HEK293 (cell line): ENCODE data around the gene MUC5AC.

ENCODE experiments used
- CTCF ChIA-PET: fragments of 350-600 bp; formaldehyde crosslinking; extraction: SDS; loops from one replicate; lab custom pipeline; 2021; ENCODE audit warnings: antibody characterized with exemption; lab: Yijun Ruan, JAX
- POLR2A ChIA-PET: fragments of 300-600 bp; formaldehyde crosslinking; extraction: SDS; loops from one replicate; lab custom pipeline; 2020; ENCODE audit warnings: antibody characterized with exemption, inconsistent platforms; lab: Yijun Ruan, JAX
- H3K27ac ChIP-seq: fragments of 200-500 bp; sonication (Bioruptor generic); 2 replicates; pipeline ENCODE4 v1.5.1; 2014; ENCODE audit warnings: low read depth, low read length, control low read depth, inconsistent platforms; ENCODE audit errors: extremely low read depth
- H3K36me3 ChIP-seq, 2 experiments: fragments of 200-500 bp in 1 of 2; sonication (Bioruptor generic) in 1 of 2; 1 replicate in 1 of 2; 2 replicates in 1 of 2; pipeline ENCODE4 v1.5.1; 2014 to 2017; ENCODE audit warnings: inconsistent platforms in 2 of 2, low read length in 2 of 2; ENCODE audit not compliant: control insufficient read depth in 2 of 2, insufficient read depth in 1 of 2
- H3K4me1 ChIP-seq: fragments of 200-500 bp; sonication (Bioruptor generic); 2 replicates; pipeline ENCODE4 v1.5.1; 2014; ENCODE audit warnings: mild to moderate bottlenecking, low read length, inconsistent platforms; ENCODE audit not compliant: control insufficient read depth, insufficient read depth
- H3K4me3 ChIP-seq: 2 replicates; pipeline ENCODE4 v1.5.1; 2011; ENCODE audit warnings: low read depth, mild to moderate bottlenecking, control low read depth, low read length, moderate library complexity
- H3K9me3 ChIP-seq: fragments of 200-500 bp; sonication (Bioruptor generic); 2 replicates; pipeline ENCODE4 v1.5.1; 2014; ENCODE audit warnings: low read depth, low read length, inconsistent platforms; ENCODE audit not compliant: control insufficient read depth, insufficient read depth
- GLIS1 ChIP-seq: fragments of 450-650 bp; formaldehyde crosslinking; IDR thresholded peaks from 2 replicates; pipeline ENCODE4 v1.5.1; 2016; ENCODE audit warnings: missing biosample characterization, missing genetic modification characterization
- HOXC10 ChIP-seq: sonication (generic); formaldehyde crosslinking; IDR thresholded peaks from 2 replicates; pipeline ENCODE4 v1.8.1; 2023; ENCODE audit warnings: mild to moderate bottlenecking, missing genetic modification reagents
- IKZF3 ChIP-seq: fragments of 450-650 bp; IDR thresholded peaks from 2 replicates; pipeline ENCODE4 v1.5.0; 2018; ENCODE audit warnings: missing biosample characterization, mild to moderate bottlenecking, missing genetic modification characterization, moderate library complexity
- KLF10 ChIP-seq: fragments of 450-650 bp; IDR thresholded peaks from 2 replicates; pipeline ENCODE4 v1.5.1; 2018; ENCODE audit warnings: missing biosample characterization, mild to moderate bottlenecking, missing genetic modification characterization
- KLF8 ChIP-seq: fragments of 450-650 bp; formaldehyde crosslinking; IDR thresholded peaks from 2 replicates; pipeline ENCODE4 v1.5.1; 2016; ENCODE audit warnings: missing biosample characterization, missing genetic modification characterization
- SP3 ChIP-seq: fragments of 450-650 bp; formaldehyde crosslinking; IDR thresholded peaks from 2 replicates; pipeline ENCODE4 v1.5.1; 2016; ENCODE audit warnings: missing biosample characterization, missing genetic modification characterization
- ZNF114 ChIP-seq: fragments of 450-650 bp; formaldehyde crosslinking; IDR thresholded peaks from 2 replicates; pipeline ENCODE4 v1.5.0; 2017; ENCODE audit warnings: missing biosample characterization, missing genetic modification characterization
- ZNF211 ChIP-seq: fragments of 450-650 bp; formaldehyde crosslinking; IDR thresholded peaks from 2 replicates; pipeline ENCODE4 v1.5.1; 2016; ENCODE audit warnings: low read depth, missing biosample characterization, missing genetic modification characterization
- ZNF24 ChIP-seq: fragments of 450-650 bp; formaldehyde crosslinking; IDR thresholded peaks from 2 replicates; pipeline ENCODE4 v1.5.1; 2016; ENCODE audit warnings: missing biosample characterization, missing genetic modification characterization
- ZNF248 ChIP-seq: fragments of 450-650 bp; formaldehyde crosslinking; IDR thresholded peaks from 2 replicates; pipeline ENCODE4 v1.5.1; 2017; ENCODE audit warnings: missing biosample characterization, missing genetic modification characterization
- ZNF366 ChIP-seq: fragments of 450-650 bp; formaldehyde crosslinking; conservative IDR thresholded peaks from 2 replicates; pipeline ENCODE4 v1.5.1; 2016; ENCODE audit warnings: missing biosample characterization, missing genetic modification characterization
- ZNF48 ChIP-seq: fragments of 450-650 bp; formaldehyde crosslinking; IDR thresholded peaks from 2 replicates; pipeline ENCODE4 v1.5.1; 2016; ENCODE audit warnings: missing biosample characterization, missing genetic modification characterization
- ZNF501 ChIP-seq: fragments of 450-650 bp; formaldehyde crosslinking; IDR thresholded peaks from 2 replicates; pipeline ENCODE4 v1.5.1; 2016; ENCODE audit warnings: missing biosample characterization, missing genetic modification characterization
- ZNF510 ChIP-seq: fragments of 450-650 bp; formaldehyde crosslinking; IDR thresholded peaks from 2 replicates; pipeline ENCODE4 v1.5.1; 2018; ENCODE audit warnings: mild to moderate bottlenecking, missing genetic modification characterization, missing biosample characterization; ENCODE audit not compliant: insufficient replicate concordance
- ZNF514 ChIP-seq: fragments of 450-650 bp; formaldehyde crosslinking; IDR thresholded peaks from 2 replicates; pipeline ENCODE4 v1.5.1; 2016; ENCODE audit warnings: missing biosample characterization, missing genetic modification characterization
- ZNF585B ChIP-seq: fragments of 450-650 bp; formaldehyde crosslinking; IDR thresholded peaks from 2 replicates; pipeline ENCODE4 v1.5.1; 2016; ENCODE audit warnings: missing biosample characterization, missing genetic modification characterization
- ZNF837 ChIP-seq: fragments of 450-650 bp; formaldehyde crosslinking; IDR thresholded peaks from 2 replicates; pipeline ENCODE4 v1.5.1; 2016; ENCODE audit warnings: missing biosample characterization, missing genetic modification characterization
- ZNF843 ChIP-seq: fragments of 450-650 bp; formaldehyde crosslinking; IDR thresholded peaks from 2 replicates; pipeline ENCODE4 v1.5.1; 2016; ENCODE audit warnings: missing biosample characterization, missing genetic modification characterization
- ZSCAN16 ChIP-seq: fragments of 450-650 bp; formaldehyde crosslinking; IDR thresholded peaks from 2 replicates; pipeline ENCODE4 v1.5.1; 2016; ENCODE audit warnings: missing biosample characterization, missing genetic modification characterization
- ZSCAN23 ChIP-seq: fragments of 450-650 bp; formaldehyde crosslinking; IDR thresholded peaks from 2 replicates; pipeline ENCODE4 v1.5.1; 2016; ENCODE audit warnings: missing biosample characterization, missing genetic modification characterization
- TF ChIP-seq, protein P1 (sequence below): fragments of 450-650 bp; formaldehyde crosslinking; IDR thresholded peaks from 2 replicates; pipeline ENCODE4 v1.5.1; 2016; ENCODE audit warnings: missing biosample characterization, missing genetic modification characterization
- TF ChIP-seq, protein P2 (sequence below): fragments of 450-650 bp; formaldehyde crosslinking; IDR thresholded peaks from 2 replicates; pipeline ENCODE4 v1.5.1; 2017; ENCODE audit warnings: missing biosample characterization, missing genetic modification characterization
- TF ChIP-seq, protein P3 (sequence below): fragments of 450-650 bp; formaldehyde crosslinking; IDR thresholded peaks from 2 replicates; pipeline ENCODE4 v1.5.1; 2016; ENCODE audit warnings: missing biosample characterization, missing genetic modification characterization, low read depth

The MUC5AC gene

DNA sequence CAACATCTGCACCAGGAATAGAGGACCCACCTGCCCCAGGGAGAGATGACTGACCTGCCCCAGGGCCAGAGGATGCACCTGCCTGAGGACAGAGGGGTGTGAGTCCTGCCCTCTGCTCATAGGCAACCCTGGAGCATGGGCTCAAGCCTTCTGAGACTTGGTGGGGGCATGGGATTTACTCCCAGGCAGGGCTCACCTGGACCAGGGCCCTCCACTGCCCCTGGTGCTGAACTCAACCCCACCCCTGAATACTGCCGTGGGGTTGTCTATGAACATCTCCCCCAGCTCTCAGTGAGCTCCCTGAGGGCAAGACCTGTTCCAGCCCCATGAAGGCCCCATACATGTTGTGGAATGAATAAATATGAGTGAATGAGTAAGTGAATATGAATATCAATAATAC, 33.8 kb upstream of the MUC5AC start:
- H3K27ac ChIP-seq = no peak overlapping the region
- POLR2A ChIA-PET = no interaction called here
- H3K4me3 ChIP-seq = no peak overlapping the region
- H3K36me3 ChIP-seq = no peaks in the 10 kb centered on the region
- no peaks in the 10 kb centered on the region for H3K4me1 ChIP-seq
- CTCF ChIA-PET = no interaction called here
- no peaks in the 10 kb centered on the region for H3K9me3 ChIP-seq
- no peak for TF ChIP-seq ZNF514 (tag by site-specific recombination)
- no peak for TF ChIP-seq ZNF248 (tag by site-specific recombination)
- TF ChIP-seq HOXC10 (CRISPR knock-in tag) = no peak
- TF ChIP-seq KLF8 = no peak
- TF ChIP-seq ZNF24 (tag by site-specific recombination) = no peak
- TF ChIP-seq ZNF585B = no peak
- TF ChIP-seq ZNF366 (tag by site-specific recombination) = no peak
- no peak for TF ChIP-seq ZSCAN16 (tag by site-specific recombination)
- TF ChIP-seq GLIS1 = no peak
- TF ChIP-seq ZNF501 (tag by site-specific recombination) = no peak
- TF ChIP-seq ZNF211 (tag by site-specific recombination) = no peak
- no peak for TF ChIP-seq ZNF510 (tag by site-specific recombination)
- TF ChIP-seq, protein P1, sequence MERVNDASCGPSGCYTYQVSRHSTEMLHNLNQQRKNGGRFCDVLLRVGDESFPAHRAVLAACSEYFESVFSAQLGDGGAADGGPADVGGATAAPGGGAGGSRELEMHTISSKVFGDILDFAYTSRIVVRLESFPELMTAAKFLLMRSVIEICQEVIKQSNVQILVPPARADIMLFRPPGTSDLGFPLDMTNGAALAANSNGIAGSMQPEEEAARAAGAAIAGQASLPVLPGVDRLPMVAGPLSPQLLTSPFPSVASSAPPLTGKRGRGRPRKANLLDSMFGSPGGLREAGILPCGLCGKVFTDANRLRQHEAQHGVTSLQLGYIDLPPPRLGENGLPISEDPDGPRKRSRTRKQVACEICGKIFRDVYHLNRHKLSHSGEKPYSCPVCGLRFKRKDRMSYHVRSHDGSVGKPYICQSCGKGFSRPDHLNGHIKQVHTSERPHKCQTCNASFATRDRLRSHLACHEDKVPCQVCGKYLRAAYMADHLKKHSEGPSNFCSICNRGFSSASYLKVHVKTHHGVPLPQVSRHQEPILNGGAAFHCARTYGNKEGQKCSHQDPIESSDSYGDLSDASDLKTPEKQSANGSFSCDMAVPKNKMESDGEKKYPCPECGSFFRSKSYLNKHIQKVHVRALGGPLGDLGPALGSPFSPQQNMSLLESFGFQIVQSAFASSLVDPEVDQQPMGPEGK (tag by site-specific recombination) = no peak
- no peak for TF ChIP-seq IKZF3 (tag by site-specific recombination)
- TF ChIP-seq ZNF114 (tag by site-specific recombination) = no peak
- TF ChIP-seq ZNF843 = no peak
- TF ChIP-seq KLF10 (tag by site-specific recombination) = no peak

DNA sequence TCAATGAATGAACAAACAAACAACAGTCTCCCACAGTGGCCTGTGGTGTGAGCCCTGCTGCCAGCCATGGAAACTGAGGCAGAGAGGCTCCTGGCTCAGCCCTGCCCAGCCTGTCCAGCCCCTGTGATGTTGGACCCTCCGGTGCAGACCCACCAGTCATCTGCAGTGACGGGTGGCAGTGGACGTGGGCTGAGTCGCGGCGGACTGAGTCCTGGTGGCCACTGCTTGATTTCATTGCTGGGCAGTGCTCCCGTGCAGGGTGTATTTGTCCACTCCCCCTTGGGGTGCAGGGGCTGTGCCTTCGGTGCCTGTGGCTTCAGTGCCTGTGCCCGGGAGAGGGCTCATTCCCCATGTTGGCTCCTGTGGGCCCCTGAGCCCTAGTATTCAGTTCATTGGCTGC, 31.9 kb upstream of the MUC5AC start:
- no peaks in the 10 kb centered on the region for H3K9me3 ChIP-seq
- H3K36me3 ChIP-seq = no peaks in the 10 kb centered on the region
- H3K4me3 ChIP-seq = no peak overlapping the region
- ChIA-PET POLR2A (no interaction called here), CTCF (no interaction called here)
- H3K27ac ChIP-seq = no peak overlapping the region
- no peak for TF ChIP-seq ZSCAN23 (tag by site-specific recombination)
- TF ChIP-seq SP3 (tag by site-specific recombination) = no peak
- TF ChIP-seq, protein P2, sequence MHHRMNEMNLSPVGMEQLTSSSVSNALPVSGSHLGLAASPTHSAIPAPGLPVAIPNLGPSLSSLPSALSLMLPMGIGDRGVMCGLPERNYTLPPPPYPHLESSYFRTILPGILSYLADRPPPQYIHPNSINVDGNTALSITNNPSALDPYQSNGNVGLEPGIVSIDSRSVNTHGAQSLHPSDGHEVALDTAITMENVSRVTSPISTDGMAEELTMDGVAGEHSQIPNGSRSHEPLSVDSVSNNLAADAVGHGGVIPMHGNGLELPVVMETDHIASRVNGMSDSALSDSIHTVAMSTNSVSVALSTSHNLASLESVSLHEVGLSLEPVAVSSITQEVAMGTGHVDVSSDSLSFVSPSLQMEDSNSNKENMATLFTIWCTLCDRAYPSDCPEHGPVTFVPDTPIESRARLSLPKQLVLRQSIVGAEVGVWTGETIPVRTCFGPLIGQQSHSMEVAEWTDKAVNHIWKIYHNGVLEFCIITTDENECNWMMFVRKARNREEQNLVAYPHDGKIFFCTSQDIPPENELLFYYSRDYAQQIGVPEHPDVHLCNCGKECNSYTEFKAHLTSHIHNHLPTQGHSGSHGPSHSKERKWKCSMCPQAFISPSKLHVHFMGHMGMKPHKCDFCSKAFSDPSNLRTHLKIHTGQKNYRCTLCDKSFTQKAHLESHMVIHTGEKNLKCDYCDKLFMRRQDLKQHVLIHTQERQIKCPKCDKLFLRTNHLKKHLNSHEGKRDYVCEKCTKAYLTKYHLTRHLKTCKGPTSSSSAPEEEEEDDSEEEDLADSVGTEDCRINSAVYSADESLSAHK = no peak
- TF ChIP-seq, protein P3, sequence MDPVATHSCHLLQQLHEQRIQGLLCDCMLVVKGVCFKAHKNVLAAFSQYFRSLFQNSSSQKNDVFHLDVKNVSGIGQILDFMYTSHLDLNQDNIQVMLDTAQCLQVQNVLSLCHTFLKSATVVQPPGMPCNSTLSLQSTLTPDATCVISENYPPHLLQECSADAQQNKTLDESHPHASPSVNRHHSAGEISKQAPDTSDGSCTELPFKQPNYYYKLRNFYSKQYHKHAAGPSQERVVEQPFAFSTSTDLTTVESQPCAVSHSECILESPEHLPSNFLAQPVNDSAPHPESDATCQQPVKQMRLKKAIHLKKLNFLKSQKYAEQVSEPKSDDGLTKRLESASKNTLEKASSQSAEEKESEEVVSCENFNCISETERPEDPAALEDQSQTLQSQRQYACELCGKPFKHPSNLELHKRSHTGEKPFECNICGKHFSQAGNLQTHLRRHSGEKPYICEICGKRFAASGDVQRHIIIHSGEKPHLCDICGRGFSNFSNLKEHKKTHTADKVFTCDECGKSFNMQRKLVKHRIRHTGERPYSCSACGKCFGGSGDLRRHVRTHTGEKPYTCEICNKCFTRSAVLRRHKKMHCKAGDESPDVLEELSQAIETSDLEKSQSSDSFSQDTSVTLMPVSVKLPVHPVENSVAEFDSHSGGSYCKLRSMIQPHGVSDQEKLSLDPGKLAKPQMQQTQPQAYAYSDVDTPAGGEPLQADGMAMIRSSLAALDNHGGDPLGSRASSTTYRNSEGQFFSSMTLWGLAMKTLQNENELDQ (tag by site-specific recombination) = no peak
- no peak for TF ChIP-seq ZNF837 (tag by site-specific recombination)
- TF ChIP-seq ZNF48 (tag by site-specific recombination) = no peak
- H3K4me1 ChIP-seq = no peaks in the 10 kb centered on the region
